ENCODE data around the gene PSMF1. TPM values are rescaled to one million over a fixed set of nuclear protein-coding genes. Genes with fewer than 3 reads are reported as not detected.
A peak's percentile ranks its signal among the peaks of the same experiment; 100 is the strongest.

The PSMF1 gene
- total RNA-seq, 1 donor from 2014 or later, result 86.0 TPM

DNA sequence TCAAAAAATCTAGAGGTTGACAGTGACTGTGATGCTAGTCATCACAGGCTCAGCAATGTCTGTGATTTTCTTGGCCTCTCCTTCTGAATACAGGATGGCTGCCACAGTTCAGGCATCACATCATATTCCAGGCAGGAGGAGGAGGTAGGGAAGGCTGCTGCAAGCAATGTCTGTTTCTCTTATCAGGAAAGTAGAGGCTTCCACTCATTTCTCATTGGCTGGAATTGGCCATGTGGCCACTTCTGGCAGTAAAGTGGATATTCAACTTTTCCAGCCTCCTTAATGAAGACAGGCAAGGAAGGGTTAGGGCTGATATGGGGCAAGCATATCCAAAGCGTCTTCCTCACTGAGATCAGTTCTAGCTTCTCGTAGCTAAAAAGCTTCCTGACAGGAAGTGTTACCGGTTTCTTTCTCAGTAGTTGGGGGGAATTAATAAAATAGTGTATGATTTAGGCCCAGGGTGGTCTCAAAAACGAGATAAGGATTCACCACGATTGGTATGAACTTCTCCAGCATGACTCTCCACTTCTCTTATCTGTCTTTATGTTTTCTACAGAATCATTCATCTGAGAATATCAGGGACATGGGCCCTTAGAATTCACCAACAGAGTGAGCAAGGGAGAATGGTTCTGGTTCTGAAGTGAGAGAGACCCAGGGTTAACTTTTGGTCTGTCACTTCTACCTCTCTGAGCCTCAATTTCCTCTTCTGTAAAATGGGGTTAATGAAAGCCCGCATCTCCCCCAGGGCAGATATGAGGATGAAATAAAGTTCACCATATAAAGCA is 32.7 kb upstream of the PSMF1 start:
- DNase-seq (ENCODE audit: low spot score in 2 of 2, unreplicated experiment in 2 of 2), result no peak
- H3K4me3 Mint-ChIP-seq, result no peak overlapping the region
- H3K27me3 Mint-ChIP-seq (ENCODE audit: low read depth), result no peaks in the 10 kb centered on the region
- H3K27ac Mint-ChIP-seq, result no peak overlapping the region
- no peaks in the 10 kb centered on the region for H3K4me1 Mint-ChIP-seq
- H3K36me3 Mint-ChIP-seq, result no peaks in the 10 kb centered on the region
- peaks cover 23% of the 10 kb centered on the region for H3K9me3 Mint-ChIP-seq
- TF ChIP-seq, protein P1, sequence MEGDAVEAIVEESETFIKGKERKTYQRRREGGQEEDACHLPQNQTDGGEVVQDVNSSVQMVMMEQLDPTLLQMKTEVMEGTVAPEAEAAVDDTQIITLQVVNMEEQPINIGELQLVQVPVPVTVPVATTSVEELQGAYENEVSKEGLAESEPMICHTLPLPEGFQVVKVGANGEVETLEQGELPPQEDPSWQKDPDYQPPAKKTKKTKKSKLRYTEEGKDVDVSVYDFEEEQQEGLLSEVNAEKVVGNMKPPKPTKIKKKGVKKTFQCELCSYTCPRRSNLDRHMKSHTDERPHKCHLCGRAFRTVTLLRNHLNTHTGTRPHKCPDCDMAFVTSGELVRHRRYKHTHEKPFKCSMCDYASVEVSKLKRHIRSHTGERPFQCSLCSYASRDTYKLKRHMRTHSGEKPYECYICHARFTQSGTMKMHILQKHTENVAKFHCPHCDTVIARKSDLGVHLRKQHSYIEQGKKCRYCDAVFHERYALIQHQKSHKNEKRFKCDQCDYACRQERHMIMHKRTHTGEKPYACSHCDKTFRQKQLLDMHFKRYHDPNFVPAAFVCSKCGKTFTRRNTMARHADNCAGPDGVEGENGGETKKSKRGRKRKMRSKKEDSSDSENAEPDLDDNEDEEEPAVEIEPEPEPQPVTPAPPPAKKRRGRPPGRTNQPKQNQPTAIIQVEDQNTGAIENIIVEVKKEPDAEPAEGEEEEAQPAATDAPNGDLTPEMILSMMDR (IDR thresholded peaks at IDR 0.05; ENCODE audit: unreplicated experiment), result no peak

DNA sequence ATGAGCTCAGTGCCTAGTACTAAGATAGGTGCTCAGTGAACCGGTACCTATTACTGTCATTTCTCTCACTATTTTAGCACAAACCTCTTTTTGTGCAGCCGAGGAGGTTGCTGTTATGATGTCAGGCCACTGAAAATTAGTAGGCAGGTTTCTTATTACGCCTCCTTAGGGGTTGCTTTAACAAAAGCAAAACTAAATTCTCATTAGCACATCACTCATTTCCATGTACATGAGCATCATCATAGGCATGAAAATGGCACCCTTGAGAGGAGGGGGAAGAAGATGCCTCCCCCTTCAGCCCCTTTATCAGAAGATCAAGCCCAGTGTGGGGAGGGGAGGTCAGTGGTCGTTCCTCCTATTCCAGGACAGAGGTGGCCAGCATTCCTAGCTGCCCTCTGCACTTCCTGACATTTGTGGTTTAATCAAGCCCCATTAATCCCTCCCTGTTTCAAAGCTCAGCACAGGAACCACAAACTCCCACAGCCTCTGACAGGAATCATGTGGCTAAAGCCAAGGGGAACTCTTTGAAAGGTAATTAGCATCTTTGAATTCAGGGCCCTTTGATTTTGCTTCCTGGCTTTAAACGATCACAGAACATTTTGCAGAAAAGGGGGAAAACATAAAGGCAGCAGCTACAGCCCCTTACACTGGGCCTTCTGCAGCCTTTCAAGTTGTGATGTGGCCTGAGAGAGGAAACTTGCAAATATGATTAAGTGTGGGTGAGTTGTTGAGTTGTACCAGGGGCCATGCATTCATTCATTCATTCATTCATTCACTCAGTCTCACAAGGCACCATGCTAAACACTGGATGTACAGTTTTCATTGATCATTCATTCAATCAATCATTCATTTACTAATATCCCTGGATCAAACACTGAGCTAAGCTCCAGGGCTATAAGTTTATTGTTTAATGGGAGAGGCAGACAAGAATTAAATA is 31.9 kb upstream of the PSMF1 start:
- DNase-seq (ENCODE audit: low spot score in 2 of 2, unreplicated experiment in 2 of 2), result no peak
- no peaks in the 10 kb centered on the region for H3K4me1 Mint-ChIP-seq
- no peaks in the 10 kb centered on the region for H3K27me3 Mint-ChIP-seq (ENCODE audit: low read depth)
- H3K4me3 Mint-ChIP-seq, result no peak overlapping the region
- H3K36me3 Mint-ChIP-seq, result no peaks in the 10 kb centered on the region
- H3K27ac Mint-ChIP-seq, result no peak overlapping the region
- peaks cover 27% of the 10 kb centered on the region for H3K9me3 Mint-ChIP-seq
- TF ChIP-seq, protein P1 (IDR thresholded peaks at IDR 0.05; ENCODE audit: unreplicated experiment), result no peak

DNA sequence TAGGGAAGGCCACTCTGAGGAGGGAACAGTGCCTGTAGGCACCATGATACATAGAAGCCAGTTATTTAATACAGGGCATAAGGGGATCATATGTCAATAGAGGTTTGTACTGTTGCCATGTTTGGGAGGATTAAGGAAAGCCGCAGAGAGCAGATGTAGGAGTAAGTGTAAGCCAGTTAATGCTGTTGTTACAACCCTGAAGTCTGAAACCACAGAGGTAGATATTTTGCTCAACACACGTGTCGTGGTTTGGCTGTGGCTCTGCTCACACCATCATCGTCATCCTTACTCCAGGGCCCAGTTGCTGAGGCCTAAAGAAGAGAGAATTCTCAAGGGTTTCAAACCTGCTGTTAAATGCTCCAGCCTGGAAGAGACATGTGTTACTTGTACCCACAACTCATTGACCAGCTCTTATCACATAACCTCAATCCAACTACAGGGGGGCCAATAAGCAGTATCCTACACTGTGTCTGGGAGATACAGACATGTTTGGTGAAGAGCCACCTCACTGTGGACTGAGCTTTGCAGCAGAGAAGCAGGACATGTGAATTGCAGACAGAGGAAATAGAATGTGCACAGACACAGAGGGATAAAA is 31.0 kb upstream of the PSMF1 start:
- TF ChIP-seq, protein P1 (IDR thresholded peaks at IDR 0.05; ENCODE audit: unreplicated experiment), result no peak
- no peak for DNase-seq (ENCODE audit: low spot score in 2 of 2, unreplicated experiment in 2 of 2)
- peaks cover 34% of the 10 kb centered on the region for H3K9me3 Mint-ChIP-seq
- H3K4me1 Mint-ChIP-seq, result no peaks in the 10 kb centered on the region
- peaks cover under 1% of the 10 kb centered on the region for H3K27me3 Mint-ChIP-seq (ENCODE audit: low read depth)
- H3K4me3 Mint-ChIP-seq, result no peak overlapping the region
- H3K36me3 Mint-ChIP-seq, result no peaks in the 10 kb centered on the region
- no peak overlapping the region for H3K27ac Mint-ChIP-seq

DNA sequence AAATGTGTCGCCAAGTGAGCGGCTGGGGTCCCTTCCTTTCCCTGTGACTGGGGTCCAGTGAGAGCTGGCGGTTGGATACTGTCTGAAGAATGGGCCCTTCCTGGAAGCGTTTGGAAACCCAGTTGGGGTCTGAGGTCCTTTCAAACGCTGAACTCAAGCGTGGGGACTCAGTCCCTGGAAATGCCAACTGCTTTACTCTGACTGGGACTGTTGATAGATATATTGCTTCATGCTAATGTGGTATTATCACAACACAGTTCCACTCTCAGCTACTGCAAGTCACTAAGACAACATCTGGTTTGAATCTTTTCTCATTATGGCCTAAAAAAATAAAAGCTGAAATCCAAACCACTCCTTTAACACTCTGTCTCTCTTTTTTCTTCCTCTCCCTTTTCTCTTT is 23.7 kb upstream of the PSMF1 start:
- no peak for DNase-seq (ENCODE audit: low spot score in 2 of 2, unreplicated experiment in 2 of 2)

DNA sequence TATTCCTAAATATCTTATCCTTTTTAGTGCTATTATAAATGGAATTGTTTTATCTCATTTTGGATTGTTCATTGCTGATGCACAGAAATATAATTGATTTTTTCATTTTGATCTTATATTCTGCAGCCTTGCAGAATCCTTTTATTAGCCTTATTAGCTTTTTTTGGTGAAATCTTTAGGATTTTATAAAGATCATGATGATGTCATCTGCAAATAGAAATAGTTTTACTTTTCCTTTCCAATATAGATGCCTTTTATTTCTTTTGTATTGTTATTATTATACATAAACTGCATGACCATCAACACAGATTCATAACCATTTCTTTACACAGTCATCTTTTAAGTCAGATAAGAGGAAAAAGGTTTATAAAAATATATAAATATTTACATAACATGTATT is 16.9 kb upstream of the PSMF1 start:
- Mint-ChIP-seq H3K27me3 (ENCODE audit: low read depth) (peaks cover 7% of the 10 kb centered on the region), H3K36me3 (no peaks in the 10 kb centered on the region), H3K4me3 (no peak overlapping the region), H3K4me1 (no peaks in the 10 kb centered on the region), H3K9me3 (peaks cover 22% of the 10 kb centered on the region), H3K27ac (no peak overlapping the region)
- no peak for DNase-seq (ENCODE audit: low spot score in 2 of 2, unreplicated experiment in 2 of 2)
- TF ChIP-seq, protein P1 (IDR thresholded peaks at IDR 0.05; ENCODE audit: unreplicated experiment), result no peak

More for the DNA sequence above, 23.7 kb upstream of the PSMF1 start:
- Mint-ChIP-seq H3K4me1 (peaks cover 5% of the 10 kb centered on the region), H3K9me3 (peaks cover 25% of the 10 kb centered on the region), H3K4me3 (no peak overlapping the region), H3K36me3 (no peaks in the 10 kb centered on the region), H3K27me3 (ENCODE audit: low read depth) (peaks cover 9% of the 10 kb centered on the region), H3K27ac (peak overlapping the region; percentile 61)
- TF ChIP-seq, protein P1 (IDR thresholded peaks at IDR 0.05; ENCODE audit: unreplicated experiment), result no peak
